GM19438 (cell line): ENCODE data around the gene SERPING1.
"Not testable (repeated sequence)": the region's sequence is repeated elsewhere in the genome, so short reads cannot be mapped to it uniquely, and the experiment has no call there.

Experiments used
- ATAC-seq: cut with Tn5 transposase; IDR thresholded peaks from one replicate; pipeline ENCODE4 v1.9.1; 2021; ENCODE audit warnings: low read depth; ENCODE audit not compliant: unreplicated experiment

Gene SERPING1

GRCh38 chr11:57650739-57651090, 53.2 kb downstream of the SERPING1 start:
- ATAC-seq, result no peak

GRCh38 chr11:57651408-57651807, 53.9 kb downstream of the SERPING1 start:
- ATAC-seq, result no peak

GRCh38 chr11:57652230-57652629, 54.7 kb downstream of the SERPING1 start:
- ATAC-seq, result not testable (repeated sequence)

- ATAC-seq, result no peak
Measured at GRCh38 chr11:57652662-57653061, 55.2 kb downstream of the SERPING1 start.

GRCh38 chr11:57653163-57653562, 55.7 kb downstream of the SERPING1 start:
- ATAC-seq, result no peak

- ATAC-seq, result no peak
Measured at GRCh38 chr11:57656885-57657193, 59.4 kb downstream of the SERPING1 start.

GRCh38 chr11:57657194-57658022, 59.9 kb downstream of the SERPING1 start, which contains the start of gene CLP1:
Gene CLP1 (plus strand): TSS chr11:57657762. CDS start chr11:57659477, 1,715 bp downstream.
- peak; percentile 99 for ATAC-seq

GRCh38 chr11:57658023-57658361, 60.5 kb downstream of the SERPING1 start:
- ATAC-seq, result no peak

GRCh38 chr11:57659669-57660068, 62.2 kb downstream of the SERPING1 start:
- no peak for ATAC-seq

- no peak for ATAC-seq
Measured at GRCh38 chr11:57662893-57663292, 65.4 kb downstream of the SERPING1 start.

- no peak for ATAC-seq
Measured at GRCh38 chr11:57663975-57664374, 66.5 kb downstream of the SERPING1 start.
